ENCODE data around the gene CLOCK. TPM values are rescaled to one million over a fixed set of nuclear protein-coding genes. Genes with fewer than 3 reads are reported as not detected.

CLOCK gene
- total RNA-seq, 1 donor from 2014 or later = 34.2 TPM

GRCh38 chr4:55440786-55441185 is 105.9 kb downstream of the CLOCK start:
- no peaks in the 10 kb centered on the region for H3K9me3 ChIP-seq (replicated peaks)
- H3K36me3 ChIP-seq = peaks cover 64% of the 10 kb centered on the region
- no peak for TF ChIP-seq CTCF (IDR thresholded peaks at IDR 0.05; ENCODE audit: borderline replicate concordance)
- intact Hi-C loops (cut with micrococcal nuclease) = no loop called here
- no peak for DNase-seq
- no peaks in the 10 kb centered on the region for H3K27me3 ChIP-seq (ENCODE audit: low read depth)
- no peak overlapping the region for H3K27ac ChIP-seq (replicated peaks)
- no peaks in the 10 kb centered on the region for H3K4me1 ChIP-seq
- H3K4me3 ChIP-seq = no peak overlapping the region

GRCh38 chr4:55439023-55439422 is 107.7 kb downstream of the CLOCK start:
- no peaks in the 10 kb centered on the region for H3K27me3 ChIP-seq (ENCODE audit: low read depth)
- H3K4me1 ChIP-seq = peaks cover 9% of the 10 kb centered on the region
- no peak for DNase-seq
- no peak overlapping the region for H3K4me3 ChIP-seq
- no peak for TF ChIP-seq CTCF (IDR thresholded peaks at IDR 0.05; ENCODE audit: borderline replicate concordance)
- peaks cover 68% of the 10 kb centered on the region for H3K36me3 ChIP-seq
- H3K9me3 ChIP-seq (replicated peaks) = no peaks in the 10 kb centered on the region
- intact Hi-C loops (cut with micrococcal nuclease) = no loop called here
- H3K27ac ChIP-seq (replicated peaks) = no peak overlapping the region

- no peak for TF ChIP-seq CTCF (IDR thresholded peaks at IDR 0.05; ENCODE audit: borderline replicate concordance)
- H3K4me3 ChIP-seq = no peak overlapping the region
- H3K27ac ChIP-seq (replicated peaks) = no peak overlapping the region
- no peaks in the 10 kb centered on the region for H3K27me3 ChIP-seq (ENCODE audit: low read depth)
- H3K36me3 ChIP-seq = peaks cover 68% of the 10 kb centered on the region
- intact Hi-C loops (cut with micrococcal nuclease) = no loop called here
- H3K9me3 ChIP-seq (replicated peaks) = no peaks in the 10 kb centered on the region
- peaks cover 9% of the 10 kb centered on the region for H3K4me1 ChIP-seq
- DNase-seq = no peak
Measured at GRCh38 chr4:55438314-55438713, 108.4 kb downstream of the CLOCK start.

GRCh38 chr4:55437823-55438222 is 108.9 kb downstream of the CLOCK start:
- peaks cover 9% of the 10 kb centered on the region for H3K4me1 ChIP-seq
- no peak for DNase-seq
- no peaks in the 10 kb centered on the region for H3K27me3 ChIP-seq (ENCODE audit: low read depth)
- peaks cover 67% of the 10 kb centered on the region for H3K36me3 ChIP-seq
- H3K27ac ChIP-seq (replicated peaks) = no peak overlapping the region
- no peaks in the 10 kb centered on the region for H3K9me3 ChIP-seq (replicated peaks)
- no peak for TF ChIP-seq CTCF (IDR thresholded peaks at IDR 0.05; ENCODE audit: borderline replicate concordance)
- intact Hi-C loops (cut with micrococcal nuclease) = no loop called here
- H3K4me3 ChIP-seq = no peak overlapping the region

GRCh38 chr4:55437356-55437796 is 109.3 kb downstream of the CLOCK start:
- intact Hi-C loops (cut with micrococcal nuclease) = no loop called here
- H3K27ac ChIP-seq (replicated peaks) = no peak overlapping the region
- no peaks in the 10 kb centered on the region for H3K9me3 ChIP-seq (replicated peaks)
- no peak for TF ChIP-seq CTCF (IDR thresholded peaks at IDR 0.05; ENCODE audit: borderline replicate concordance)
- no peak overlapping the region for H3K4me3 ChIP-seq
- no peaks in the 10 kb centered on the region for H3K27me3 ChIP-seq (ENCODE audit: low read depth)
- peaks cover 62% of the 10 kb centered on the region for H3K36me3 ChIP-seq
- H3K4me1 ChIP-seq = peaks cover 9% of the 10 kb centered on the region
- no peak for DNase-seq

Data from left ventricle myocardium inferior (tissue), 1 donor.